GM19025 (cell line): ENCODE results near the gene GET4.
"Not testable (repeated sequence)": the region's sequence is repeated elsewhere in the genome, so short reads cannot be mapped to it uniquely, and the experiment has no call there.

Experiments
- ATAC-seq: cut with Tn5 transposase; IDR thresholded peaks from one replicate; pipeline ENCODE4 v1.9.1; 2021; ENCODE audit warnings: mild to moderate bottlenecking, low read depth, moderate library complexity; ENCODE audit not compliant: unreplicated experiment

Gene GET4

DNA sequence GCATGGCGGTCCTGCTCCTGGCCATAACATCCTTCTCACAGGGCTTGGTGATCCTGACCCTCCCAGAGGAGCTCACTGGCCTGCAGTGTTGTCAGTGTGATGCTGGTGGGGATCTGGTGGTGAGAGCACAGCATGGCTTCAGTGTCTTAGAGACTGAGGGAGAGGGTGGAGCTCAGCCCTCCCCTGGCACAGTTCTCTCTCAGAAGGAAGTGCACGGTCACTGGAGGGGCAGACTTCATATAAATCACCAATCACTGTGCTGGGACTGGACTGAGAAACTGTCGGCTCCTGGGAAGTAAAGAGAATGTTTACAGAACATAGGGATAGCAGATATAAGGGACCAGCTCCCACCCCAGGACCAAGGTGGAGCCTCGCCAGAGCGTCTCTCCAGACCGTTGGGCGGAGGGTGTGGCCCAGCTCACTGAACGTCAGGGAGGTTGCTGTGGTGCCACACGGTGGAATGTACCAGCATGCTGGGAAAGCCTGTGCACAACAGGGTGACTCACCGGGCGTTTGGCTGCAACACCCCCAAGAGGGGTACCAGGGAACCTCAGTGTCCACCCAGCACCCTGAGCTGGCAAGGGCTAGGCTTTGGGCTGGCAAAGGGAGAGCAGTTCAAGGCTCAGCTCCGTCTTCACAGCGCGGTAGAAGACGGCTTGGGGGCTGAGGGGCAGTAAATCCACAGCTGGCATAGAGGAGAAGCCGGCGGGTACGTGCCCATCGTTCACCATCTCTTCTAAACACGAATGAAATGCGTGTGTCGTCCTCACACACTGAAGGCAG lies 8.8 kb upstream of the GET4 start:
- ATAC-seq: no peak

DNA sequence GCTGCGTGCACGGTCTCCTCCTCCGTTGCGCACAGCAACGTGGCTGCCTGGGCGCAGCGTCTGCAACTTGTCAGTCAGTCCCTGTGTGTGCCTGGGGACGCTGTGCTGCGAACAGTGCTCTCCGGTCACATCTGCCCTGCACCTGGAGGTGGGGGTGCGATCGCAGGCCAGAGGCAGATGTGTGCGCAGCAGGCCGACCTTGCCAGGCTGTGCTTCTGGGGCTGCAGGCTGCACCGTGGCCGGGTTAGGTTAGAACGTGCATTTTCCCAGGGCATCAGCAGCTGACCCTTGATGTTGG lies 8.2 kb upstream of the GET4 start:
- ATAC-seq: no peak

- no peak for ATAC-seq
These were observed 7.0 kb upstream of the GET4 start for GRCh38 chr7:869348-869747.

GRCh38 chr7:871900-872537 lies 4.3 kb upstream of the GET4 start:
- ATAC-seq: no peak

DNA sequence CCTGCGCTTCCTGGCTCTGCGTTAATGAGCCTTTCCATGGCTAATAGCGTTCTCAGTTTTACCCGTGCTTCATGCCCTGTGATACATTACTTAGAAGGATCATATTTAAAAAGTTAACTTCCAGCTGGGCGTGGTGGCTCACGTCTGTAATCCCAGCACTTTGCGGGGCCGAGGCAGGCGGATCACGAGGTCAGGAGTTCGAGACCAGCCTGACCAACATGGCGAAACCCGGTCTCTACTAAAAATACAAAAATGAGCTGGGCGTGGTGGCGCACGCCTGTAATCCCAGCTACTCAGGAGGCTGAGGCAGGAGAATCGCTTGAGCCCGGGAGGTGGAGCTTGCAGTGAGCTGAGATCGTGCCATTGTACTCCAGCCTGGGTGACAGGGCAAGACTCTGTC lies 3.7 kb upstream of the GET4 start:
- ATAC-seq: not testable (repeated sequence)

DNA sequence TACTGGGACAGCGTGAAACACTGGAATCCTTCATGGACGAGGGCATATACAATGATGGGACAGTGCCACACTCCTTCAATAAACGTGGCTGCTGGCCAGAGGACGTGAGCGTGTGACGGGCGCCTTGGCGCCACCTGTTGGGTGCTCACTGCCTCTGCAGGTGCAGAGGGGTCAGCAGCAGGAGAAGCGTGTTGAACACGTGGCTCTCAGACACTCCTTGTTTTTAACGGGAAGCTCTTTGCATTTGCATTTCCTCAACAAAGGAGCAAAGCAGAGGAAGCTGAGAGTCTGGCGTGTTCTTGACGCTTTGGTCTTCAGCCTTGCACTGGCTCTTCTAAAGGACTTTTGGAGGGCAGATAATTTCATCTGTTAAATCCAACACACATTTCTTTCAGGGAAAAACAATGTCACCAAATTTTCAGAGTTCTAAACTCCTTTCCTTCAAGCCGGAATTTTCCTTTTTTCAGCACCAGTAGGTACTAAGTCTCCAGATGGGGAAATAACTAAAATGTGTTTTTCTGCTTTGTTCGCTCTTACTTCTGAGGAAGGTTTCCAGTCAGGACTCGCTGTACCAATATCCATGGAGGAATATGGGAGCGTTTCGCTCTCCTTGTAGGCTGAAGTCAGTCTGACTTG lies 2.9 kb upstream of the GET4 start:
- no peak for ATAC-seq

- ATAC-seq: no peak
These were observed 2.2 kb upstream of the GET4 start for GRCh38 chr7:874031-874749.

DNA sequence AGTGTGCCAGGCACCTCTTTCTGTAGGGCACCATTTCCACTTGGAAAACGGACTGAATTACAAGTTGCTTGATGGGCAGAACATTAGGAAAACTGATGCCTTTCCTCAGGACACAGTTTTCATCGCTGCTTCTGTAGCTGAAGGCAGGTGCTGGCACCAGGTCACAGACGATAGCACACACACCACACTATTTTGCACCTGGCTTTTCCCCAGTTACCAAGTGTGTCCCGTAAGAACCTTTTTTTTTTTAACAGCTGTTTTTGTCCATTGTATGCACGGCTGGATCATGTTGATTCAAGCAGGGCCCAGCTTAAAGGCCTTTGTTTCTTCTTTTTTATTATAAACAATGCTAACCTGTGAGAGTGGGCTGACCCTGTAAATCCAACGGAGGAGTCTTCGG lies 1.3 kb upstream of the GET4 start:
- ATAC-seq: no peak

GRCh38 chr7:875476-876076 lies 778 bp upstream of the GET4 start:
- no peak for ATAC-seq

DNA sequence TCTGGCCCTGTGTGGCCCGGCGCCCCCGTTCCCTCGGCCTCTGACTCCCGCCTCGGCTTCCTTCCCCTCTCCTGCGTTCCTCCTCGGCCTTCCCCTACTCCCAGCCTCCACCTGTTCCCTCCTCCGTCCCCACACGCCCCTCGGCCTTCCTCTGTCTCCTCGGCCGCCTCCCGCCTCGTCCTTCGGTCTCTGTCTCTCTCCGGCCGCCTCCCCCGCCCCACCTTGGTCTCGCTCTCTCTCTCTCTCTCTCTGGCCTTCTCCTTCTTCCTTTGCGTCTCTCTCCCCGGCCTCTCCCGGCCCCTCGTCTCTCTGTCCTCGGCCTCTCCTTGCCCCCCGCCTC lies 588 bp downstream of the GET4 start:
- peak; percentile 15 for ATAC-seq

DNA sequence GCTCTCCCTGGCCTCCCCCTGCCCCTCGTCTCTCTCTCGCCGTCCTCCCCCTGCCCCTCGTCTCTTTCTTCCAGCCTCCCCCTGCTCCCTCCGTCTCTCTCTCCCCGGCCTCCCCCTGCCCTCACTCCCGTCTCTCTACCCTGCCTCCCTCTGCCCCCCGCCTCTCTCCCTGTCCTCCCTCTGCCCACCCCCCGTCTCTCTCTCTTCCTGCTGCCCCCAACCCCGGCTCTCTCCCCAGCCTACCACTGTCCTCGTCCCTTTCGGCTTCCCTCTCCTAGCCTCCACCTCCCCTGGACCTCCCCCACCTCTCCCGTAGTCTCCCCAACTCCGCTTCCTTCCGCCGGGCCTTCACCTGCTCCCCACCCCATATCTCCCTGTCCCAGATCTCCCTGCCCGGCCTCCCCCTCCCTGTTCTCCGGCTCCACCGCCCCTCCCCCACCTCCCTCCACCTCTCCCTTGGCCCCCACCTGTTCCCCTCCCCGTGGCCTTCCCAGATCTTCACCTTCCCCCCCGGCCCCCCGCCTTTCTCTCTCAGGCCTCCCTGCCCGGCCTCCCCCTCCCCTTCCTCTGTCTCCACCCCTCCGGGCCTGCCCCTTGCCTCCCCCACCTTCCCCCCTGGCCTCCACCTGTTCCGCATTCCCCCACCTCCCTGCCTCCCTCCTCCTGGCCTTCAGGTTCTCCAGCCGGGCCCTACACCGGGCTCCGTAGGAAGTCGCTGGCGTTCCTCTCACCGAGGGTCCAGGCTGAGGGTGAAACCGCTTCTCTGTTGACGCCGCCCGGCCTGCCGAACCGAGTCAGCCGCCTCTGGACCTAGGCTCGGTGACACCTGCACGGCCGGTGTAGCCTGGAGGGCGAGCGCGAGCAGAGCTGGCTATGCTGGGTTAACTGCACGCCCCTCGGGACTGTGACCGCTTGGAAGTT lies 1.2 kb downstream of the GET4 start:
- no peak for ATAC-seq

GRCh38 chr7:879093-879492 lies 2.7 kb downstream of the GET4 start:
- ATAC-seq: no peak

- no peak for ATAC-seq
These were observed 3.4 kb downstream of the GET4 start for GRCh38 chr7:879706-880105.

DNA sequence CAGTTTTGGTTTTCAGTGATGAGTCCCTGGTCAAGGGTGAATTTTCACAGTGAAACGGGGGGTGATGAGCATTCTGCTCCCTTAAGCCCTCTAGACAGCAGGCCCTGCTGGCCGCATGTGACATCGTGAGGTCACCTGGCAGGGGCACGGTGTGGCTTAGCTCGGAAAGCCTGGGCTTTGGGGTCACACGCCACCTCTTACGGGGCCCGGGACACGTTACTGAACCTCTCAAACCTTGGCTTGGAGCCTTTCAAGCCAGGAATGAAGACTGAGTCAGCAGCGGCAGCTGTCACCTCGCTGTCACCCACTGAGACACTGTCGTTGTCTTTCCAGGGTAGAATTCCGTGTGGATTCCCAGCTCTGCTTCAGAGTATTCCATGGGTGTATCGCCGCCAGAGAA lies 4.1 kb downstream of the GET4 start:
- no peak for ATAC-seq

DNA sequence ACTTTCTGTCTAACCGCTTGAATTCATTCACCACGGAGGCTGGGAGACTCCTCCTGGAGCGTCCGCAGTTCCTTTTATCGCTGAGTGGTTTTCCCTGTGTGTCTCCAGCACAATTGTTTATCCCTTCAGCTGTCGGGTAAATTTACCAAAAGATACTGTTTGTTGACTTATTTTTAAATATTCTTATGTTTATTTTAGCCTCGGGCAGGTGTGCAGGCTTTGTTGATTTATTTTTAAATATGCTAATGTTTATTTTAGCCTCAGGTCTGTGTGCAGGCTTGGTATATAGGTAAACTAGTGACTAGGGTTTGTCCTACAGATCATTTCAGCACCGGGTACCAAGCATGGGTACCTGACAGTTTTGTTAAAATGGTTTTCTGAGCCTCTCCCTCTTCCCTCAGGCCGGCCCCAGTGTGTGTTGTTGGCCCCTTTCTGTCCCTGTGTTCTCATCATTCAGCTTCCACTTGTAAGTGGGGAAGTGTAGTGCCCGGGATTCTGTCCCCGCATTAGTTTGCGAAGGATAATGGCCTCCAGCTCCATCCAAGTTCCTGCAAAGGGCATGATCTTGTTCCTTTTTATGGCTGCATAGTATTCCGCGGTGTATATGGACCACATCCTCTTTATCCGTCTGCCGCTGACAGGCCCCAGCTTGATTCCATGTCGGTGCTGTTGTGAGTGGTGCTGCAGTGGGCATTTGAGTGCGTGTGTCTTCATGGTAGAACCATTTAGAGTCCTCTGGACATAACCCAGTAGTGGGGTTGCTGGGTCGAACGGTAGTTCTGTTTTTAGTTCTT lies 5.3 kb downstream of the GET4 start:
- no peak for ATAC-seq

- ATAC-seq: no peak
These were observed 6.1 kb downstream of the GET4 start for GRCh38 chr7:882336-883035.

- no peak for ATAC-seq
These were observed 7.0 kb downstream of the GET4 start for GRCh38 chr7:883055-884021.
